ENCODE measurements around the gene SKIC8.

GRCh38 chr15:78343276-78344060 lies 44.1 kb upstream of the SKIC8 start:
- TF ChIP-seq POLR2A (IDR thresholded peaks at IDR 0.05; ENCODE audit: low read depth, low read length) (no peak), POLR2AphosphoS5 (IDR thresholded peaks at IDR 0.05; ENCODE audit: low read depth, low read length) (no peak)

Measured in GM12892 (cell line).